Heart left ventricle (tissue), 13 donors: ENCODE measurements around the gene COL20A1.

Experiments used
- POLR2A ChIP-seq, 2 donors: fragments of 450-650 bp; IDR thresholded peaks; one replicate each; pipeline ENCODE4 v1.6.1; 2017; ENCODE audit warnings: antibody characterized with exemption in 2 of 2, mild to moderate bottlenecking in 2 of 2, moderate library complexity in 2 of 2
- TF ChIP-seq, protein P1 (sequence below), 12 donors: fragments of 200-600 bp; sonication (generic) in 4 of 12; IDR thresholded peaks; one replicate each; pipeline versions ENCODE4 v1.5.0 to v1.8.0; 2018 to 2022; ENCODE audit warnings: antibody characterized with exemption in 12 of 12, mild to moderate bottlenecking in 5 of 12
- donor health status: ischemic (EF 13 %, LVEDD 7.1; RV severe dilation, severe dysfunction).
- donor health status: DM: no; HTN: yes; CAD: no.
- donor health status: DM: no; HTN: no; CAD: no.
- donor health status: ischemic (EF 25% LVEDD 6.9; RV normal size, moderate dysfunction).
- donor health status: ischemic (EF 25% LVEDD 5.7; RV mildly dilated, moderate dysfunction).
- donor health status: ischemic (EF 35%, LVEDD 5.7; RV mildly dilated, moderate dysfunction).
- donor health status: nonischemic (EF 11% LVEDD 7.7; RV severe dilation, severe dysfunction).
- donor health status: DM: yes; HTN: yes; CAD: no.
- donor health status: PGD.
- donor health status: ischemic (EF 29% LVEDD 5.4; RV normal size, mild dysfunction).
- donor health status: nonischemic (EF 23%, LVEDD 6.1; RV moderate dilation, normal function).

DNA sequence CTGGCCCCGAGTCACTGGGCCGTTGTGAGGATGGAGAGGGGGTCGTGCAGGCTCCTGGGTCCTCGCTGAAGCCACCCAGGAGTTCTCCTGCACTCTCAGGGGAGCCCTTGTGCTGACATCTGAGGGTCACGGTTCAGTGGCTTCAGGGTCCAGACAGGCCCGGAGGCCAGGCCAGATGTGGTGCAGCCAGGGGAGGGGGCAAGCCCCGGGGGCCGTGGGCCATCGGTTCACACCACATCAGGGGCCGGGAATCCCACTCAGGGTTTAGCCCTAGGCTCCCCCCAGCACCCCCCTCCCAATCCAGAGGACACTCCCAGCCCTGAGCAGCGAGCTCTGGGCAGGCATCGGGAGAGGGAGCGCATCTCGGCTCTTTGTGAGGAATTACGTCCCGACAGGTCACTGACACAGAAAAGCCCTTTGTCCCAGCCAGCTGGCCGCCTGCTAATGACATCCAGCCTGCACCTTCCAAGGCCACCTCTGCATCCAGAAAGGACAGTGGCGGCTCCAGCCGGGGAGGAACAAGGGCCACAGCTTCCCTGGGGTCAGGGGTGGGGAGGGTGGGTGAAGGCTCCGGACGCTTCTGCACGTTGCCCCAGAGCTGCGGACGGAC, 74.6 kb downstream of the COL20A1 start:
- TF ChIP-seq, protein P1, sequence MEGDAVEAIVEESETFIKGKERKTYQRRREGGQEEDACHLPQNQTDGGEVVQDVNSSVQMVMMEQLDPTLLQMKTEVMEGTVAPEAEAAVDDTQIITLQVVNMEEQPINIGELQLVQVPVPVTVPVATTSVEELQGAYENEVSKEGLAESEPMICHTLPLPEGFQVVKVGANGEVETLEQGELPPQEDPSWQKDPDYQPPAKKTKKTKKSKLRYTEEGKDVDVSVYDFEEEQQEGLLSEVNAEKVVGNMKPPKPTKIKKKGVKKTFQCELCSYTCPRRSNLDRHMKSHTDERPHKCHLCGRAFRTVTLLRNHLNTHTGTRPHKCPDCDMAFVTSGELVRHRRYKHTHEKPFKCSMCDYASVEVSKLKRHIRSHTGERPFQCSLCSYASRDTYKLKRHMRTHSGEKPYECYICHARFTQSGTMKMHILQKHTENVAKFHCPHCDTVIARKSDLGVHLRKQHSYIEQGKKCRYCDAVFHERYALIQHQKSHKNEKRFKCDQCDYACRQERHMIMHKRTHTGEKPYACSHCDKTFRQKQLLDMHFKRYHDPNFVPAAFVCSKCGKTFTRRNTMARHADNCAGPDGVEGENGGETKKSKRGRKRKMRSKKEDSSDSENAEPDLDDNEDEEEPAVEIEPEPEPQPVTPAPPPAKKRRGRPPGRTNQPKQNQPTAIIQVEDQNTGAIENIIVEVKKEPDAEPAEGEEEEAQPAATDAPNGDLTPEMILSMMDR (IDR thresholded peaks at IDR 0.05), result no peak
- no peak for TF ChIP-seq POLR2A (IDR thresholded peaks at IDR 0.05)
